Measurements from ENCODE around the gene TEKT1. TPM values are rescaled to one million over a fixed set of nuclear protein-coding genes. Genes with fewer than 3 reads are reported as not detected.
"Not testable (repeated sequence)": the region's sequence is repeated elsewhere in the genome, so short reads cannot be mapped to it uniquely, and the experiment has no call there.

Gene TEKT1
- total RNA-seq, result not detected

- no peaks in the 10 kb centered on the region for H3K4me1 ChIP-seq (ENCODE audit: control insufficient read depth in 1 of 2, low read depth in 2 of 2)
- DNase-seq (ENCODE audit: low spot score) (peak; percentile 15), ATAC-seq (ENCODE audit: insufficient number of reproducible peaks, low FRiP score, low read depth) (no peak)
- H3K36me3 ChIP-seq, result no peaks in the 10 kb centered on the region
- H3K27me3 ChIP-seq (replicated peaks; ENCODE audit: insufficient read depth), result no peaks in the 10 kb centered on the region
- no peak within 1 kb of the TSS for H3K27ac ChIP-seq
- peak within 1 kb of the TSS; percentile 44 for H3K4me3 ChIP-seq
- TF ChIP-seq CTCF (IDR thresholded peaks at IDR 0.05), result no peak
- H3K9me3 ChIP-seq, result no peaks in the 10 kb centered on the region
Observed at GRCh38 chr17:6831661-6832263, at the start of gene TEKT1. Gene TEKT1, minus strand, starts transcription at chr17:6831729. Its CDS starts 1,353 bp downstream, at chr17:6830376.

- H3K27me3 ChIP-seq (replicated peaks; ENCODE audit: insufficient read depth); H3K4me1 ChIP-seq (ENCODE audit: control insufficient read depth in 1 of 2, low read depth in 2 of 2); H3K9me3 ChIP-seq; ATAC-seq (ENCODE audit: insufficient number of reproducible peaks, low FRiP score, low read depth); H3K4me3 ChIP-seq; H3K36me3 ChIP-seq; DNase-seq (ENCODE audit: low spot score); H3K27ac ChIP-seq: not testable (repeated sequence)
Observed at GRCh38 chr17:6879221-6879975, 47.9 kb upstream of the TEKT1 start.

- not testable (repeated sequence) for ATAC-seq (ENCODE audit: insufficient number of reproducible peaks, low FRiP score, low read depth); H3K27ac ChIP-seq; H3K27me3 ChIP-seq (replicated peaks; ENCODE audit: insufficient read depth); H3K36me3 ChIP-seq; DNase-seq (ENCODE audit: low spot score); H3K4me3 ChIP-seq; H3K9me3 ChIP-seq; H3K4me1 ChIP-seq (ENCODE audit: control insufficient read depth in 1 of 2, low read depth in 2 of 2)
Observed at GRCh38 chr17:6875276-6875675, 43.7 kb upstream of the TEKT1 start.

- ATAC-seq (ENCODE audit: insufficient number of reproducible peaks, low FRiP score, low read depth), result no peak
- TF ChIP-seq CTCF (IDR thresholded peaks at IDR 0.05), result no peak
Observed at GRCh38 chr17:6872936-6873335, 41.4 kb upstream of the TEKT1 start.

GRCh38 chr17:6870841-6871240 lies 39.3 kb upstream of the TEKT1 start:
- no peak for TF ChIP-seq CTCF (IDR thresholded peaks at IDR 0.05)
- H3K27me3 ChIP-seq (replicated peaks; ENCODE audit: insufficient read depth), result no peaks in the 10 kb centered on the region
- no peak overlapping the region for H3K4me3 ChIP-seq
- DNase-seq (ENCODE audit: low spot score), result no peak
- H3K36me3 ChIP-seq, result no peaks in the 10 kb centered on the region
- no peak overlapping the region for H3K27ac ChIP-seq
- no peaks in the 10 kb centered on the region for H3K4me1 ChIP-seq (ENCODE audit: control insufficient read depth in 1 of 2, low read depth in 2 of 2)
- ATAC-seq (ENCODE audit: insufficient number of reproducible peaks, low FRiP score, low read depth), result no peak
- H3K9me3 ChIP-seq, result no peaks in the 10 kb centered on the region

More at GRCh38 chr17:6872936-6873335, 41.4 kb upstream of the TEKT1 start:
- Histone ChIP-seq H3K4me3 (no peak overlapping the region), H3K27ac (no peak overlapping the region), H3K27me3 (replicated peaks; ENCODE audit: insufficient read depth) (no peaks in the 10 kb centered on the region), H3K36me3 (no peaks in the 10 kb centered on the region), H3K9me3 (no peaks in the 10 kb centered on the region), H3K4me1 (ENCODE audit: control insufficient read depth in 1 of 2, low read depth in 2 of 2) (no peaks in the 10 kb centered on the region)
- no peak for DNase-seq (ENCODE audit: low spot score)

- H3K27me3 ChIP-seq (replicated peaks; ENCODE audit: insufficient read depth), result no peaks in the 10 kb centered on the region
Observed at GRCh38 chr17:6868582-6868981, 37.1 kb upstream of the TEKT1 start.

More at GRCh38 chr17:6868582-6868981, 37.1 kb upstream of the TEKT1 start:
- Histone ChIP-seq H3K4me1 (ENCODE audit: control insufficient read depth in 1 of 2, low read depth in 2 of 2) (no peaks in the 10 kb centered on the region), H3K27ac (no peak overlapping the region), H3K4me3 (no peak overlapping the region), H3K9me3 (no peaks in the 10 kb centered on the region), H3K36me3 (no peaks in the 10 kb centered on the region)
- TF ChIP-seq CTCF (IDR thresholded peaks at IDR 0.05), result no peak
- ATAC-seq (ENCODE audit: insufficient number of reproducible peaks, low FRiP score, low read depth) (no peak), DNase-seq (ENCODE audit: low spot score) (no peak)

Data from thoracic aorta (tissue), 2 donors.